Fibroblast of skin of abdomen (primary cell): ENCODE data around the gene RNFT2.
"Not testable (repeated sequence)": the region's sequence is repeated elsewhere in the genome, so short reads cannot be mapped to it uniquely, and the experiment has no call there.

Source experiments
- DNase-seq: peaks from one replicate; pipeline ENCODE4 v3.0.0-alpha.2; 2013

Gene RNFT2

GRCh38 chr12:116745554-116745953 lies 7.4 kb downstream of the RNFT2 start:
- no peak for DNase-seq

GRCh38 chr12:116749884-116750283 lies 11.8 kb downstream of the RNFT2 start:
- no peak for DNase-seq

GRCh38 chr12:116750298-116750697 lies 12.2 kb downstream of the RNFT2 start:
- DNase-seq: no peak

- not testable (repeated sequence) for DNase-seq
These were observed 16.0 kb downstream of the RNFT2 start for GRCh38 chr12:116754097-116754496.

- not testable (repeated sequence) for DNase-seq
These were observed 16.7 kb downstream of the RNFT2 start for GRCh38 chr12:116754783-116755182.

- DNase-seq: no peak
These were observed 21.9 kb downstream of the RNFT2 start for GRCh38 chr12:116759783-116760621.

GRCh38 chr12:116760622-116761020 lies 22.5 kb downstream of the RNFT2 start:
- DNase-seq: no peak

- no peak for DNase-seq
These were observed 23.4 kb downstream of the RNFT2 start for GRCh38 chr12:116761499-116761898.

- DNase-seq: no peak
These were observed 27.2 kb downstream of the RNFT2 start for GRCh38 chr12:116765271-116765670.

GRCh38 chr12:116766285-116766684 lies 28.2 kb downstream of the RNFT2 start:
- no peak for DNase-seq

GRCh38 chr12:116766746-116767145 lies 28.6 kb downstream of the RNFT2 start:
- no peak for DNase-seq

GRCh38 chr12:116771651-116772050 lies 33.5 kb downstream of the RNFT2 start:
- DNase-seq: no peak

- no peak for DNase-seq
These were observed 35.2 kb downstream of the RNFT2 start for GRCh38 chr12:116773276-116773731.

GRCh38 chr12:116774020-116774419 lies 35.9 kb downstream of the RNFT2 start:
- DNase-seq: no peak

GRCh38 chr12:116777245-116777644 lies 39.1 kb downstream of the RNFT2 start:
- DNase-seq: no peak

- DNase-seq: no peak
These were observed 41.5 kb downstream of the RNFT2 start for GRCh38 chr12:116779597-116779996.

GRCh38 chr12:116780942-116781341 lies 42.8 kb downstream of the RNFT2 start:
- no peak for DNase-seq

GRCh38 chr12:116783525-116784237 lies 45.6 kb downstream of the RNFT2 start:
- DNase-seq: no peak

GRCh38 chr12:116784238-116784612 lies 46.1 kb downstream of the RNFT2 start:
- no peak for DNase-seq

- DNase-seq: not testable (repeated sequence)
These were observed 51.4 kb downstream of the RNFT2 start for GRCh38 chr12:116789562-116789961.

GRCh38 chr12:116790066-116790465 lies 52.0 kb downstream of the RNFT2 start:
- DNase-seq: no peak

GRCh38 chr12:116792403-116792802 lies 54.3 kb downstream of the RNFT2 start:
- DNase-seq: no peak

- DNase-seq: no peak
These were observed 56.6 kb downstream of the RNFT2 start for GRCh38 chr12:116794725-116795124.

- no peak for DNase-seq
These were observed 59.8 kb downstream of the RNFT2 start for GRCh38 chr12:116797885-116798284.
